GM23338 (cell line): ENCODE measurements around the gene STX4. TPM values are rescaled to one million over a fixed set of nuclear protein-coding genes. Genes with fewer than 3 reads are reported as not detected.

Source experiments
- ATAC-seq: fragments of 200-7000 bp; cut with Tn5 transposase; 3 replicates; pipeline ENCODE4 v1.9.1; 2020
- DNase-seq: peaks from one replicate; pipeline ENCODE4 v3.0.0-alpha.2; 2015; ENCODE audit warnings: low spot score
- H2AFZ ChIP-seq: fragments of 200-600 bp; sonication (generic); 2 replicates; pipeline ENCODE4 v1.8.0; 2016; ENCODE audit warnings: antibody characterized with exemption, mild to moderate bottlenecking, moderate library complexity
- H3F3A ChIP-seq: fragments of 200-600 bp; sonication (generic); replicated peaks from 2 replicates; pipeline ENCODE4 v1.8.0; 2017; ENCODE audit warnings: antibody characterized with exemption, mixed run types, low read depth
- H3K27ac ChIP-seq: fragments of 200-600 bp; sonication (generic); 2 replicates; pipeline ENCODE4 v1.6.1; 2016; ENCODE audit warnings: low read depth
- H3K27me3 ChIP-seq: fragments of 200-600 bp; sonication (generic); 2 replicates; pipeline ENCODE4 v1.8.0; 2016; ENCODE audit warnings: mild to moderate bottlenecking, mixed run types, moderate library complexity; ENCODE audit not compliant: insufficient read depth
- H3K36me3 ChIP-seq: fragments of 200-600 bp; sonication (generic); 2 replicates; pipeline ENCODE4 v1.8.0; 2016; ENCODE audit warnings: mild to moderate bottlenecking; ENCODE audit not compliant: insufficient read depth
- H3K4me1 ChIP-seq: fragments of 200-600 bp; sonication (generic); 2 replicates; pipeline ENCODE4 v1.8.0; 2016; ENCODE audit warnings: mild to moderate bottlenecking, moderate library complexity; ENCODE audit not compliant: insufficient read depth
- H3K4me2 ChIP-seq: fragments of 200-600 bp; sonication (generic); 2 replicates; pipeline ENCODE4 v1.7.1; 2017; ENCODE audit warnings: mixed run types
- H3K4me3 ChIP-seq: fragments of 200-600 bp; sonication (generic); 2 replicates; pipeline ENCODE4 v1.6.1; 2016; ENCODE audit warnings: mixed run types
- H3K79me2 ChIP-seq: fragments of 200-600 bp; sonication (generic); replicated peaks from 2 replicates; pipeline ENCODE4 v1.8.0; 2017; ENCODE audit warnings: mild to moderate bottlenecking; ENCODE audit not compliant: insufficient read depth
- H3K9me2 ChIP-seq: fragments of 200-600 bp; sonication (generic); 2 replicates; pipeline ENCODE4 v1.8.0; 2017; ENCODE audit not compliant: insufficient read depth
- H4K20me1 ChIP-seq: fragments of 200-600 bp; sonication (generic); replicated peaks from 2 replicates; pipeline ENCODE4 v1.8.0; 2017; ENCODE audit warnings: mild to moderate bottlenecking; ENCODE audit not compliant: insufficient read depth
- H3K27ac Mint-ChIP-seq: 2 replicates; pipeline ENCODE4 v1.8.0; 2020; ENCODE audit warnings: inconsistent platforms, mild to moderate bottlenecking, moderate library complexity, mixed read lengths
- H3K27me3 Mint-ChIP-seq: 3 replicates; pipeline ENCODE4 v1.8.0; 2022; ENCODE audit warnings: low read depth, mild to moderate bottlenecking, moderate library complexity, mixed read lengths, inconsistent platforms; ENCODE audit not compliant: insufficient read depth, poor library complexity
- H3K36me3 Mint-ChIP-seq: 3 replicates; pipeline ENCODE4 v1.8.0; 2021; ENCODE audit warnings: low read depth, mild to moderate bottlenecking, inconsistent platforms, moderate library complexity, mixed read lengths
- H3K4me1 Mint-ChIP-seq: 3 replicates; pipeline ENCODE4 v1.8.0; 2020; ENCODE audit warnings: mild to moderate bottlenecking, inconsistent platforms, mixed read lengths
- H3K4me3 Mint-ChIP-seq: 3 replicates; pipeline ENCODE4 v1.8.0; 2021; ENCODE audit warnings: moderate library complexity, mild to moderate bottlenecking, inconsistent platforms, mixed read lengths
- H3K9me3 Mint-ChIP-seq: 3 replicates; pipeline ENCODE4 v1.8.0; 2020; ENCODE audit warnings: moderate library complexity, mild to moderate bottlenecking, inconsistent platforms, mixed read lengths
- EZH2phosphoT487 ChIP-seq: fragments of 200-600 bp; sonication (generic); IDR thresholded peaks from one replicate; pipeline ENCODE4 v1.8.1; 2018; ENCODE audit warnings: antibody characterized with exemption; ENCODE audit not compliant: unreplicated experiment
- JUNB ChIP-seq: IDR thresholded peaks from one replicate; pipeline ENCODE4 v1.6.1; 2016; ENCODE audit warnings: antibody characterized with exemption; ENCODE audit not compliant: unreplicated experiment
- NANOG ChIP-seq: IDR thresholded peaks from 2 replicates; pipeline ENCODE4 v1.6.1; 2016; ENCODE audit warnings: antibody characterized with exemption, borderline replicate concordance
- POLR2AphosphoS5 ChIP-seq: IDR thresholded peaks from 2 replicates; pipeline ENCODE4 v1.6.1; 2016; ENCODE audit warnings: antibody characterized with exemption, low read depth
- STAT1 ChIP-seq: IDR thresholded peaks from one replicate; pipeline ENCODE4 v1.6.1; 2016; ENCODE audit warnings: antibody characterized with exemption; ENCODE audit not compliant: unreplicated experiment
- ZNF114 ChIP-seq: fragments of 250-450 bp; sonication (Bioruptor Pico); IDR thresholded peaks from 2 replicates; pipeline ENCODE4 v1.5.0; 2020; ENCODE audit warnings: mild to moderate bottlenecking, moderate library complexity
- ZNF331 ChIP-seq: fragments of 250-450 bp; sonication (Bioruptor Pico); IDR thresholded peaks from 2 replicates; pipeline ENCODE4 v1.5.0; 2020; ENCODE audit warnings: low read depth, mild to moderate bottlenecking, moderate library complexity
- ZNF462 ChIP-seq: fragments of 250-450 bp; sonication (Bioruptor Pico); IDR thresholded peaks from 2 replicates; pipeline ENCODE4 v1.5.0; 2020; ENCODE audit warnings: mild to moderate bottlenecking, moderate library complexity
- polyA plus RNA-seq: library from polyadenylated mRNA; unstranded; fragments of >200 nt; fragmentation: Nextera tagmentation; extraction: Ambion mirVana; gene quantifications from 2 replicates; pipeline ENCODE4 v1.2.1, GENCODE V29; 2016
- total RNA-seq: library from RNA; depleted of rRNA; stranded (reverse); fragments of >200 nt; shearing (Covaris generic); gene quantifications from 2 replicates; pipeline ENCODE4 v1.2.3, GENCODE V29; 2014

The STX4 gene
- total and polyA plus RNA-seq, 2 experiments from 2014 or later = 13.0 to 39.3 TPM

GRCh38 chr16:31006086-31006385 lies 27.3 kb upstream of the STX4 start:
- DNase-seq = no peak
- no peak overlapping the region for H3K27ac Mint-ChIP-seq
- H3K4me2 ChIP-seq = no peak overlapping the region

GRCh38 chr16:31006589-31006988 lies 26.8 kb upstream of the STX4 start:
- peaks cover 23% of the 10 kb centered on the region for H3K27me3 Mint-ChIP-seq
- TF ChIP-seq EZH2phosphoT487 (no peak), ZNF462 (no peak), NANOG (no peak), ZNF114 (CRISPR knock-in tag) (no peak), JUNB (no peak), STAT1 (no peak)
- no peaks in the 10 kb centered on the region; the same call in 2 of the 3 replicates for H3K9me3 Mint-ChIP-seq
- peaks cover 20% of the 10 kb centered on the region for H3K4me1 Mint-ChIP-seq
- ATAC-seq = no peak
- H3K27ac Mint-ChIP-seq = no peak overlapping the region
- H3K4me1 ChIP-seq = no peaks in the 10 kb centered on the region; the same call in 1 of the 2 replicates
- no peak overlapping the region; the same call in 2 of the 3 replicates for H3K4me3 Mint-ChIP-seq
- no peak overlapping the region for H3K4me3 ChIP-seq
- DNase-seq = no peak
- no peak overlapping the region for H2AFZ ChIP-seq
- no peak overlapping the region for H3K4me2 ChIP-seq
- 0 out of 2 replicates have a peak, but pooled peaks cover 5% of the 10 kb centered on the region for H4K20me1 ChIP-seq
- H3K79me2 ChIP-seq = peaks cover 14% of the 10 kb centered on the region
- no peaks in the 10 kb centered on the region for H3F3A ChIP-seq
- no peaks in the 10 kb centered on the region for H3K27me3 ChIP-seq
- no peak overlapping the region for H3K27ac ChIP-seq
- H3K9me2 ChIP-seq = no peaks in the 10 kb centered on the region
- H3K36me3 ChIP-seq = no peaks in the 10 kb centered on the region; the same call in 1 of the 2 replicates
- no peaks in the 10 kb centered on the region; the same call in 2 of the 3 replicates for H3K36me3 Mint-ChIP-seq

More at GRCh38 chr16:31006086-31006385, 27.3 kb upstream of the STX4 start:
- Mint-ChIP-seq H3K27me3 (peaks cover 20% of the 10 kb centered on the region), H3K4me1 (peaks cover 15% of the 10 kb centered on the region), H3K4me3 (no peak overlapping the region; the same call in 2 of the 3 replicates), H3K36me3 (no peaks in the 10 kb centered on the region; the same call in 2 of the 3 replicates), H3K9me3 (no peaks in the 10 kb centered on the region; the same call in 2 of the 3 replicates)
- Histone ChIP-seq H3K27me3 (no peaks in the 10 kb centered on the region), H3K4me3 (no peak overlapping the region), H3F3A (no peaks in the 10 kb centered on the region), H4K20me1 (0 out of 2 replicates have a peak, but pooled peaks cover 5% of the 10 kb centered on the region), H3K36me3 (no peaks in the 10 kb centered on the region; the same call in 1 of the 2 replicates), H3K27ac (no peak overlapping the region), H3K9me2 (no peaks in the 10 kb centered on the region), H3K4me1 (no peaks in the 10 kb centered on the region; the same call in 1 of the 2 replicates), H3K79me2 (peaks cover 14% of the 10 kb centered on the region), H2AFZ (no peak overlapping the region)
- ATAC-seq = no peak
- TF ChIP-seq POLR2AphosphoS5 (no peak), ZNF331 (no peak), EZH2phosphoT487 (no peak), STAT1 (no peak)
